ENCODE data around the gene SLIT3.
"Not testable (repeated sequence)": the region's sequence is repeated elsewhere in the genome, so short reads cannot be mapped to it uniquely, and the experiment has no call there.

SLIT3 gene

GRCh38 chr5:169221519-169221918 lies 79.4 kb downstream of the SLIT3 start:
- DNase-seq (ENCODE audit: low read depth, low spot score) = no peak

- no peak for DNase-seq (ENCODE audit: low read depth, low spot score)
These were observed 81.0 kb downstream of the SLIT3 start for GRCh38 chr5:169219961-169220360.

- no peak for DNase-seq (ENCODE audit: low read depth, low spot score)
These were observed 81.6 kb downstream of the SLIT3 start for GRCh38 chr5:169219351-169219750.

- no peak for DNase-seq (ENCODE audit: low read depth, low spot score)
These were observed 82.1 kb downstream of the SLIT3 start for GRCh38 chr5:169218861-169219260.

- DNase-seq (ENCODE audit: low read depth, low spot score) = no peak
These were observed 82.8 kb downstream of the SLIT3 start for GRCh38 chr5:169218176-169218575.

GRCh38 chr5:169216866-169217265 lies 84.1 kb downstream of the SLIT3 start:
- no peak for DNase-seq (ENCODE audit: low read depth, low spot score)

GRCh38 chr5:169213479-169213878 lies 87.5 kb downstream of the SLIT3 start:
- no peak for DNase-seq (ENCODE audit: low read depth, low spot score)

GRCh38 chr5:169211761-169212160 lies 89.2 kb downstream of the SLIT3 start:
- DNase-seq (ENCODE audit: low read depth, low spot score) = not testable (repeated sequence)

- no peak for DNase-seq (ENCODE audit: low read depth, low spot score)
These were observed 96.0 kb downstream of the SLIT3 start for GRCh38 chr5:169204788-169205400.

- DNase-seq (ENCODE audit: low read depth, low spot score) = no peak
These were observed 98.0 kb downstream of the SLIT3 start for GRCh38 chr5:169202969-169203368.

GRCh38 chr5:169201597-169201996 lies 99.3 kb downstream of the SLIT3 start:
- DNase-seq (ENCODE audit: low read depth, low spot score) = no peak

GRCh38 chr5:169200125-169200778 lies 100.7 kb downstream of the SLIT3 start:
- no peak for DNase-seq (ENCODE audit: low read depth, low spot score)

- DNase-seq (ENCODE audit: low read depth, low spot score) = no peak
These were observed 103.6 kb downstream of the SLIT3 start for GRCh38 chr5:169197343-169197742.

GRCh38 chr5:169196059-169196458 lies 104.9 kb downstream of the SLIT3 start:
- DNase-seq (ENCODE audit: low read depth, low spot score) = no peak

- no peak for DNase-seq (ENCODE audit: low read depth, low spot score)
These were observed 105.3 kb downstream of the SLIT3 start for GRCh38 chr5:169195601-169196000.

GRCh38 chr5:169192536-169192935 lies 108.4 kb downstream of the SLIT3 start:
- DNase-seq (ENCODE audit: low read depth, low spot score) = no peak

GRCh38 chr5:169190849-169191248 lies 110.1 kb downstream of the SLIT3 start:
- no peak for DNase-seq (ENCODE audit: low read depth, low spot score)

- DNase-seq (ENCODE audit: low read depth, low spot score) = no peak
These were observed 115.3 kb downstream of the SLIT3 start for GRCh38 chr5:169185626-169186025.

- no peak for DNase-seq (ENCODE audit: low read depth, low spot score)
These were observed 117.4 kb downstream of the SLIT3 start for GRCh38 chr5:169183576-169183975.

GRCh38 chr5:169182797-169183196 lies 118.1 kb downstream of the SLIT3 start:
- no peak for DNase-seq (ENCODE audit: low read depth, low spot score)

- DNase-seq (ENCODE audit: low read depth, low spot score) = no peak
These were observed 119.1 kb downstream of the SLIT3 start for GRCh38 chr5:169181814-169182213.

GRCh38 chr5:169178754-169179153 lies 122.2 kb downstream of the SLIT3 start:
- no peak for DNase-seq (ENCODE audit: low read depth, low spot score)

GRCh38 chr5:169178274-169178673 lies 122.7 kb downstream of the SLIT3 start:
- no peak for DNase-seq (ENCODE audit: low read depth, low spot score)

Data from activated CD4-positive, CD25-positive, alpha-beta regulatory T cell treated with anti-CD3 and anti-CD28 coated beads, Interleukin-2, amount 50 U/mL, for 16 hours (primary cell).